Skeletal muscle tissue (tissue), 4 donors: ENCODE data around the gene ZFP62. TPM values are rescaled to one million over a fixed set of nuclear protein-coding genes. Genes with fewer than 3 reads are reported as not detected.

Experiments used
- H3K27ac ChIP-seq: one replicate; pipeline ENCODE4 v1.7.0; 2013; ENCODE audit warnings: mild to moderate bottlenecking, low read depth, low read length, inconsistent platforms
- H3K27me3 ChIP-seq, 3 donors: one replicate each; pipeline ENCODE4 v1.7.0; 2013; ENCODE audit warnings: low read length in 3 of 3; ENCODE audit not compliant: control insufficient read depth in 3 of 3, insufficient read depth in 3 of 3
- H3K36me3 ChIP-seq, 3 donors: one replicate each; pipeline ENCODE4 v1.7.0; 2013; ENCODE audit warnings: low read length in 3 of 3; ENCODE audit not compliant: control insufficient read depth in 3 of 3, insufficient read depth in 3 of 3
- H3K4me1 ChIP-seq, 3 donors: one replicate each; pipeline ENCODE4 v1.7.0; 2013; ENCODE audit warnings: low read length in 3 of 3, mild to moderate bottlenecking in 3 of 3; ENCODE audit not compliant: control insufficient read depth in 3 of 3, insufficient read depth in 3 of 3
- H3K4me3 ChIP-seq, 3 donors: one replicate each; pipeline ENCODE4 v1.7.0; 2013; ENCODE audit warnings: low read length in 3 of 3
- H3K9ac ChIP-seq, 3 donors: one replicate each; pipeline ENCODE4 v1.7.0; 2013; ENCODE audit warnings: low read length in 3 of 3, mild to moderate bottlenecking in 3 of 3, moderate library complexity in 2 of 3, low read depth in 1 of 3
- H3K9me3 ChIP-seq, 3 donors: one replicate each; pipeline ENCODE4 v1.7.0; 2013; ENCODE audit warnings: low read length in 3 of 3; ENCODE audit not compliant: control insufficient read depth in 3 of 3
- total RNA-seq: library from RNA; depleted of rRNA; stranded (reverse); fragments of >200 nt; gene quantifications from one replicate; pipeline ENCODE4 v1.2.3, GENCODE V29; 2014
- donor health status: Osteomylitis.

The ZFP62 gene
- total RNA-seq, 1 donor from 2014 or later: 16.2 TPM

- H3K9me3 ChIP-seq: no peaks in the 10 kb centered on the region
- H3K9ac ChIP-seq: no peak overlapping the region
- no peaks in the 10 kb centered on the region for H3K27me3 ChIP-seq
- peaks cover 0 to 8% (median 6%) of the 10 kb centered on the region in 3 donors for H3K4me1 ChIP-seq
- peaks cover 19 to 33% (median 30%) of the 10 kb centered on the region in 3 donors for H3K36me3 ChIP-seq
- no peak overlapping the region for H3K27ac ChIP-seq
- H3K4me3 ChIP-seq: no peak overlapping the region
These were observed 10.5 kb downstream of the ZFP62 start for GRCh38 chr5:180850434-180851078.

GRCh38 chr5:180849827-180850226, 11.2 kb downstream of the ZFP62 start:
- no peak overlapping the region for H3K4me3 ChIP-seq
- no peak overlapping the region for H3K9ac ChIP-seq
- H3K4me1 ChIP-seq: peaks cover 0 to 8% (median 6%) of the 10 kb centered on the region in 3 donors
- H3K27me3 ChIP-seq: no peaks in the 10 kb centered on the region
- H3K36me3 ChIP-seq: peaks cover 19 to 33% (median 25%) of the 10 kb centered on the region in 3 donors
- no peak overlapping the region for H3K27ac ChIP-seq
- H3K9me3 ChIP-seq: no peaks in the 10 kb centered on the region

GRCh38 chr5:180848878-180849277, 12.2 kb downstream of the ZFP62 start:
- Histone ChIP-seq H3K9ac (no peak overlapping the region), H3K9me3 (no peaks in the 10 kb centered on the region), H3K27me3 (no peaks in the 10 kb centered on the region), H3K4me3 (no peak overlapping the region), H3K27ac (no peak overlapping the region), H3K4me1 (peaks cover 0 to 8% (median 6%) of the 10 kb centered on the region in 3 donors), H3K36me3 (peaks cover 19 to 33% (median 25%) of the 10 kb centered on the region in 3 donors)

DNA sequence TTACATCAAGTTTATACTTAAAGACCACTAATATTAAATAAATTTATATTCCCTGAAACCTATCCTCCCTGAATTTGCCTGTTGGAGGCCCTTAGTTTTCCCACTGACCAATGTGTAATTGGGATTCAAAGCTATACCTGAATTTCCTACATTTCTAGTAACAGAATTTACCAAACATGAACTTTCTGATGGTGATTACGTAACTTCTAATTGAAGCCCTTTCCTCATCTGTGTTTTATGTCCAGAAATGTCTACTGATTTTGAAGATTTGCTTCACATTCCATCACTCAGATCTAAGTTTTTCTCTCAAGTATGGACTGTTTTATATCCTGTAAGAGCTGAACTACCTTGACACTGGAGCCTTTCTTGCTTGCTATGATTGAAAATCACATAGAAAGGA, 12.8 kb downstream of the ZFP62 start:
- Histone ChIP-seq H3K4me3 (no peak overlapping the region), H3K27me3 (no peaks in the 10 kb centered on the region), H3K36me3 (peaks cover 19 to 33% (median 25%) of the 10 kb centered on the region in 3 donors), H3K9me3 (no peaks in the 10 kb centered on the region), H3K9ac (no peak overlapping the region), H3K4me1 (peaks cover 0 to 8% (median 6%) of the 10 kb centered on the region in 3 donors), H3K27ac (no peak overlapping the region)

- peaks cover 0 to 8% (median 6%) of the 10 kb centered on the region in 3 donors for H3K4me1 ChIP-seq
- no peaks in the 10 kb centered on the region for H3K9me3 ChIP-seq
- H3K27ac ChIP-seq: peak overlapping the region; percentile 17
- H3K4me3 ChIP-seq: no peak overlapping the region
- H3K36me3 ChIP-seq: peaks cover 19 to 33% (median 25%) of the 10 kb centered on the region in 3 donors
- no peaks in the 10 kb centered on the region for H3K27me3 ChIP-seq
- no peak overlapping the region for H3K9ac ChIP-seq
These were observed 14.1 kb downstream of the ZFP62 start for GRCh38 chr5:180847026-180847425.

- no peak overlapping the region for H3K4me3 ChIP-seq
- H3K4me1 ChIP-seq: peaks cover 0 to 8% (median 6%) of the 10 kb centered on the region in 3 donors
- no peak overlapping the region for H3K27ac ChIP-seq
- no peaks in the 10 kb centered on the region for H3K9me3 ChIP-seq
- H3K27me3 ChIP-seq: no peaks in the 10 kb centered on the region
- H3K36me3 ChIP-seq: peaks cover 6 to 13% (median 11%) of the 10 kb centered on the region in 3 donors
- H3K9ac ChIP-seq: no peak overlapping the region
These were observed 16.2 kb downstream of the ZFP62 start for GRCh38 chr5:180844858-180845257.

GRCh38 chr5:180844432-180844831, 16.6 kb downstream of the ZFP62 start:
- H3K9me3 ChIP-seq: no peaks in the 10 kb centered on the region
- H3K36me3 ChIP-seq: peaks cover 5 to 9% (median 7%) of the 10 kb centered on the region in 3 donors
- H3K4me3 ChIP-seq: no peak overlapping the region
- no peaks in the 10 kb centered on the region for H3K27me3 ChIP-seq
- no peak overlapping the region for H3K9ac ChIP-seq
- H3K27ac ChIP-seq: no peak overlapping the region
- peaks cover 0 to 8% (median 6%) of the 10 kb centered on the region in 3 donors for H3K4me1 ChIP-seq

GRCh38 chr5:180839935-180840334, 21.1 kb downstream of the ZFP62 start:
- Histone ChIP-seq H3K27ac (no peak overlapping the region), H3K27me3 (no peaks in the 10 kb centered on the region), H3K9ac (no peak overlapping the region), H3K4me3 (no peak overlapping the region), H3K36me3 (peaks cover 7 to 21% (median 19%) of the 10 kb centered on the region in 3 donors), H3K9me3 (no peaks in the 10 kb centered on the region), H3K4me1 (peaks cover 0 to under 1% (median 0%) of the 10 kb centered on the region in 3 donors)

GRCh38 chr5:180839227-180839626, 21.8 kb downstream of the ZFP62 start:
- Histone ChIP-seq H3K36me3 (peaks cover 13 to 28% (median 26%) of the 10 kb centered on the region in 3 donors), H3K4me3 (no peak overlapping the region), H3K27ac (no peak overlapping the region), H3K9ac (no peak overlapping the region), H3K27me3 (no peaks in the 10 kb centered on the region), H3K9me3 (no peaks in the 10 kb centered on the region), H3K4me1 (peaks cover 0 to 4% (median 0%) of the 10 kb centered on the region in 3 donors)

GRCh38 chr5:180837478-180837877, 23.6 kb downstream of the ZFP62 start:
- Histone ChIP-seq H3K9ac (no peak overlapping the region), H3K36me3 (peaks cover 13 to 29% (median 29%) of the 10 kb centered on the region in 3 donors), H3K27ac (no peak overlapping the region), H3K9me3 (no peaks in the 10 kb centered on the region), H3K4me1 (peaks cover 6 to 10% (median 7%) of the 10 kb centered on the region in 3 donors), H3K4me3 (no peak overlapping the region), H3K27me3 (no peaks in the 10 kb centered on the region)
